ENCODE data around the gene TMEM132D.

The TMEM132D gene

DNA sequence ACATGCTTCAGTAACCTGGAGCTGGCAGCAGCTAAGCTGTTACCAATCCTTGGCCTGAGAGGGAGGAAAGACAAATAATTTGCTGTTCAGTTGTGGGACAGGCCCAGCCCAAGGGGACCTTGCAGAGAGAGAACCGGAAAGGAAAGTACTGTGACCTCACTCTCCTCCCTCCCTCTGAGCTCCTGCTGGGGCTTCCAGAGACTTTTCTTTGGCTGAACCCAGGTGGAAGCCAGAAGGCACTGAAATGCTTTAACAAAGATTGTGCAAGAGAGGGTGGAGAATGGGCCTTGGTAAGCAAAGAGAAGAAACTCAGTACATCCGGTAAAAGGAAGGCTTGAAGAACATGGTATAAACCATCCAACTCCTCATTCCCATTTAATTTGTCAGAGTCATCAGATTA is 593.5 kb downstream of the TMEM132D start (continued):
- no peak for TF ChIP-seq ZNF629 (tag by site-specific recombination; IDR thresholded peaks at IDR 0.05)

DNA sequence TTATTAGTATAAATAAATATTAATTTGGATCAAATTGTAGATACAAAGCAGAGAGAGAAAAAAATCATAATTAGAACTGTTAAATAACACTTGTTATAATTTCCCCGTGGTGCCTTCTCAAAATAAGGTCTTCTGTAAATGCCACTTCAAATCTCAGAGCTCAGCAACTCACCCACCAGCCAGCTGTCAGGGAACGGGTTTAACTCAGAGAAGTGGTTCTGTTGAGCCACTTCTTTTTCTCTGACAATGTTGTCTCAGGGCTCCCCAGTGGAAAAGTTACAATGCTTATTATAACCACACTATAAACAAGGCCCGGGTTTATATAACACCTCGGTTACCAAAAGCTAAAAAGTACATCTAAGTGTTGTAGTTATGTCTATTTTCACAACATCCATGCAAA is 598.0 kb downstream of the TMEM132D start:
- H3K4me3 ChIP-seq (ENCODE audit: low read depth, low read length), result no peak overlapping the region
- H3K36me3 ChIP-seq (ENCODE audit: control insufficient read depth in 2 of 2, insufficient read depth in 1 of 2, low read length in 2 of 2), result no peaks in the 10 kb centered on the region
- CTCF ChIA-PET, result interaction anchor here (0.5 kb wide), 1 partner anchor 442 kb away, joined by 5 read pairs; no protein-coding TSS in a partner anchor
- H3K27ac ChIP-seq (ENCODE audit: extremely low read depth, low read depth, low read length), result no peak overlapping the region
- TF ChIP-seq, protein P1, sequence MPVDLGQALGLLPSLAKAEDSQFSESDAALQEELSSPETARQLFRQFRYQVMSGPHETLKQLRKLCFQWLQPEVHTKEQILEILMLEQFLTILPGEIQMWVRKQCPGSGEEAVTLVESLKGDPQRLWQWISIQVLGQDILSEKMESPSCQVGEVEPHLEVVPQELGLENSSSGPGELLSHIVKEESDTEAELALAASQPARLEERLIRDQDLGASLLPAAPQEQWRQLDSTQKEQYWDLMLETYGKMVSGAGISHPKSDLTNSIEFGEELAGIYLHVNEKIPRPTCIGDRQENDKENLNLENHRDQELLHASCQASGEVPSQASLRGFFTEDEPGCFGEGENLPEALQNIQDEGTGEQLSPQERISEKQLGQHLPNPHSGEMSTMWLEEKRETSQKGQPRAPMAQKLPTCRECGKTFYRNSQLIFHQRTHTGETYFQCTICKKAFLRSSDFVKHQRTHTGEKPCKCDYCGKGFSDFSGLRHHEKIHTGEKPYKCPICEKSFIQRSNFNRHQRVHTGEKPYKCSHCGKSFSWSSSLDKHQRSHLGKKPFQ (tag by site-specific recombination; IDR thresholded peaks at IDR 0.05), result no peak
- TF ChIP-seq, protein P2, sequence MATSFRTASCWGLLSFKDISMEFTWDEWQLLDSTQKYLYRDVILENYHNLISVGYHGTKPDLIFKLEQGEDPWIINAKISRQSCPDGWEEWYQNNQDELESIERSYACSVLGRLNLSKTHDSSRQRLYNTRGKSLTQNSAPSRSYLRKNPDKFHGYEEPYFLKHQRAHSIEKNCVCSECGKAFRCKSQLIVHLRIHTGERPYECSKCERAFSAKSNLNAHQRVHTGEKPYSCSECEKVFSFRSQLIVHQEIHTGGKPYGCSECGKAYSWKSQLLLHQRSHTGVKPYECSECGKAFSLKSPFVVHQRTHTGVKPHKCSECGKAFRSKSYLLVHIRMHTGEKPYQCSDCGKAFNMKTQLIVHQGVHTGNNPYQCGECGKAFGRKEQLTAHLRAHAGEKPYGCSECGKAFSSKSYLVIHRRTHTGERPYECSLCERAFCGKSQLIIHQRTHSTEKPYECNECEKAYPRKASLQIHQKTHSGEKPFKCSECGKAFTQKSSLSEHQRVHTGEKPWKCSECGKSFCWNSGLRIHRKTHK (tag by site-specific recombination; IDR thresholded peaks at IDR 0.05), result no peak
- TF ChIP-seq, protein P3, sequence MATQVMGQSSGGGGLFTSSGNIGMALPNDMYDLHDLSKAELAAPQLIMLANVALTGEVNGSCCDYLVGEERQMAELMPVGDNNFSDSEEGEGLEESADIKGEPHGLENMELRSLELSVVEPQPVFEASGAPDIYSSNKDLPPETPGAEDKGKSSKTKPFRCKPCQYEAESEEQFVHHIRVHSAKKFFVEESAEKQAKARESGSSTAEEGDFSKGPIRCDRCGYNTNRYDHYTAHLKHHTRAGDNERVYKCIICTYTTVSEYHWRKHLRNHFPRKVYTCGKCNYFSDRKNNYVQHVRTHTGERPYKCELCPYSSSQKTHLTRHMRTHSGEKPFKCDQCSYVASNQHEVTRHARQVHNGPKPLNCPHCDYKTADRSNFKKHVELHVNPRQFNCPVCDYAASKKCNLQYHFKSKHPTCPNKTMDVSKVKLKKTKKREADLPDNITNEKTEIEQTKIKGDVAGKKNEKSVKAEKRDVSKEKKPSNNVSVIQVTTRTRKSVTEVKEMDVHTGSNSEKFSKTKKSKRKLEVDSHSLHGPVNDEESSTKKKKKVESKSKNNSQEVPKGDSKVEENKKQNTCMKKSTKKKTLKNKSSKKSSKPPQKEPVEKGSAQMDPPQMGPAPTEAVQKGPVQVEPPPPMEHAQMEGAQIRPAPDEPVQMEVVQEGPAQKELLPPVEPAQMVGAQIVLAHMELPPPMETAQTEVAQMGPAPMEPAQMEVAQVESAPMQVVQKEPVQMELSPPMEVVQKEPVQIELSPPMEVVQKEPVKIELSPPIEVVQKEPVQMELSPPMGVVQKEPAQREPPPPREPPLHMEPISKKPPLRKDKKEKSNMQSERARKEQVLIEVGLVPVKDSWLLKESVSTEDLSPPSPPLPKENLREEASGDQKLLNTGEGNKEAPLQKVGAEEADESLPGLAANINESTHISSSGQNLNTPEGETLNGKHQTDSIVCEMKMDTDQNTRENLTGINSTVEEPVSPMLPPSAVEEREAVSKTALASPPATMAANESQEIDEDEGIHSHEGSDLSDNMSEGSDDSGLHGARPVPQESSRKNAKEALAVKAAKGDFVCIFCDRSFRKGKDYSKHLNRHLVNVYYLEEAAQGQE (tag by site-specific recombination; IDR thresholded peaks at IDR 0.05), result no peak
- TF ChIP-seq ZNF23 (tag by site-specific recombination; IDR thresholded peaks at IDR 0.05; ENCODE audit: borderline replicate concordance) (no peak), ZNF146 (tag by site-specific recombination; IDR thresholded peaks at IDR 0.05) (no peak), ZNF510 (tag by site-specific recombination; IDR thresholded peaks at IDR 0.05; ENCODE audit: insufficient replicate concordance) (no peak), ZNF664 (tag by site-specific recombination; IDR thresholded peaks at IDR 0.05) (no peak), ZNF394 (tag by site-specific recombination; IDR thresholded peaks at IDR 0.05; ENCODE audit: borderline replicate concordance) (no peak)
- TF ChIP-seq, protein P4, sequence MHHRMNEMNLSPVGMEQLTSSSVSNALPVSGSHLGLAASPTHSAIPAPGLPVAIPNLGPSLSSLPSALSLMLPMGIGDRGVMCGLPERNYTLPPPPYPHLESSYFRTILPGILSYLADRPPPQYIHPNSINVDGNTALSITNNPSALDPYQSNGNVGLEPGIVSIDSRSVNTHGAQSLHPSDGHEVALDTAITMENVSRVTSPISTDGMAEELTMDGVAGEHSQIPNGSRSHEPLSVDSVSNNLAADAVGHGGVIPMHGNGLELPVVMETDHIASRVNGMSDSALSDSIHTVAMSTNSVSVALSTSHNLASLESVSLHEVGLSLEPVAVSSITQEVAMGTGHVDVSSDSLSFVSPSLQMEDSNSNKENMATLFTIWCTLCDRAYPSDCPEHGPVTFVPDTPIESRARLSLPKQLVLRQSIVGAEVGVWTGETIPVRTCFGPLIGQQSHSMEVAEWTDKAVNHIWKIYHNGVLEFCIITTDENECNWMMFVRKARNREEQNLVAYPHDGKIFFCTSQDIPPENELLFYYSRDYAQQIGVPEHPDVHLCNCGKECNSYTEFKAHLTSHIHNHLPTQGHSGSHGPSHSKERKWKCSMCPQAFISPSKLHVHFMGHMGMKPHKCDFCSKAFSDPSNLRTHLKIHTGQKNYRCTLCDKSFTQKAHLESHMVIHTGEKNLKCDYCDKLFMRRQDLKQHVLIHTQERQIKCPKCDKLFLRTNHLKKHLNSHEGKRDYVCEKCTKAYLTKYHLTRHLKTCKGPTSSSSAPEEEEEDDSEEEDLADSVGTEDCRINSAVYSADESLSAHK (tag by site-specific recombination; IDR thresholded peaks at IDR 0.05), result no peak
- TF ChIP-seq, protein P5, sequence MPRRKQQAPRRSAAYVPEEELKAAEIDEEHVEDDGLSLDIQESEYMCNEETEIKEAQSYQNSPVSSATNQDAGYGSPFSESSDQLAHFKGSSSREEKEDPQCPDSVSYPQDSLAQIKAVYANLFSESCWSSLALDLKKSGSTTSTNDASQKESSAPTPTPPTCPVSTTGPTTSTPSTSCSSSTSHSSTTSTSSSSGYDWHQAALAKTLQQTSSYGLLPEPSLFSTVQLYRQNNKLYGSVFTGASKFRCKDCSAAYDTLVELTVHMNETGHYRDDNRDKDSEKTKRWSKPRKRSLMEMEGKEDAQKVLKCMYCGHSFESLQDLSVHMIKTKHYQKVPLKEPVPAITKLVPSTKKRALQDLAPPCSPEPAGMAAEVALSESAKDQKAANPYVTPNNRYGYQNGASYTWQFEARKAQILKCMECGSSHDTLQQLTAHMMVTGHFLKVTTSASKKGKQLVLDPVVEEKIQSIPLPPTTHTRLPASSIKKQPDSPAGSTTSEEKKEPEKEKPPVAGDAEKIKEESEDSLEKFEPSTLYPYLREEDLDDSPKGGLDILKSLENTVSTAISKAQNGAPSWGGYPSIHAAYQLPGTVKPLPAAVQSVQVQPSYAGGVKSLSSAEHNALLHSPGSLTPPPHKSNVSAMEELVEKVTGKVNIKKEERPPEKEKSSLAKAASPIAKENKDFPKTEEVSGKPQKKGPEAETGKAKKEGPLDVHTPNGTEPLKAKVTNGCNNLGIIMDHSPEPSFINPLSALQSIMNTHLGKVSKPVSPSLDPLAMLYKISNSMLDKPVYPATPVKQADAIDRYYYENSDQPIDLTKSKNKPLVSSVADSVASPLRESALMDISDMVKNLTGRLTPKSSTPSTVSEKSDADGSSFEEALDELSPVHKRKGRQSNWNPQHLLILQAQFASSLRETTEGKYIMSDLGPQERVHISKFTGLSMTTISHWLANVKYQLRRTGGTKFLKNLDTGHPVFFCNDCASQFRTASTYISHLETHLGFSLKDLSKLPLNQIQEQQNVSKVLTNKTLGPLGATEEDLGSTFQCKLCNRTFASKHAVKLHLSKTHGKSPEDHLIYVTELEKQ (tag by site-specific recombination; IDR thresholded peaks at IDR 0.05; ENCODE audit: borderline replicate concordance), result no peak
- no peaks in the 10 kb centered on the region for H3K9me3 ChIP-seq (ENCODE audit: control insufficient read depth, insufficient read depth, low read depth, low read length)
- no peaks in the 10 kb centered on the region for H3K4me1 ChIP-seq (ENCODE audit: control insufficient read depth, insufficient read depth, low read length)
- POLR2A ChIA-PET, result no interaction called here

All from HEK293 (cell line).